ENCODE measurements around the gene FLOT2.

DNA sequence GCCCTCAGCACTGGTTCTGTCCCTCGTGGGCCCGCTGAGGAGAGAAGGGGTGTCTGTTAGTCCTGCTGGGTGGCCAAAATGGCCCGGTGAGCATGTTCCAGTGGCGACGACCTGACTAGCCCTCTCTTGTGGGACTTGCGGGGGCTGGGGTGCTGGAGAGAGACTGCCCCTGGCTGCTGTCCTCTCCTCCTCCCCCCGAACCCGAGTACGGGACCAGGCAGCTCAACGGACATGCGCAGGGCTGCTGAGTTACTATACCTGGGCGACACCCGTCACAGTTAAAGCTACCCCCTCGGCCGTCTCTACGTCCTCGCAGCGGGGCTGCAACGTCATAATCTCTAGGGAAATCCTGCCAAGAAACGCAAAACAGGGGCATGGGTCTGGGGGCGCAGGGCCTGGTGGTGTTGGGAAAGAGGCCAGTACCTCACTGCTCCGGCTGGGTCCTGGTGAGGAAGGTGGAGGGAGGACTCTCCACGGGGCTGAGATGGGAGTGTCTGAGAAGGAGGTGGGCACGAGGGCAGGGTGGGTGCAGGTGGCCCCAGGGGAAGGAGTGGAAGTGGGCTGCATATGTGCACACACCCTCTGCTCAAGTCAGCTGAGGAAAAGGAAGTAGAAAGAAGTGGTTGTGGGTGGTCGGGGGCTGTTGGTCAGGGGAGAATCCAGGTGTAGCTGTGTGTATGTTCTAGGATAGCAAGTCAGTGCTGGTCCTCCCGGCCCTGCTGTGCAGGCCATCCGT, 13.4 kb downstream of the FLOT2 start:
- TF ChIP-seq, protein P1, sequence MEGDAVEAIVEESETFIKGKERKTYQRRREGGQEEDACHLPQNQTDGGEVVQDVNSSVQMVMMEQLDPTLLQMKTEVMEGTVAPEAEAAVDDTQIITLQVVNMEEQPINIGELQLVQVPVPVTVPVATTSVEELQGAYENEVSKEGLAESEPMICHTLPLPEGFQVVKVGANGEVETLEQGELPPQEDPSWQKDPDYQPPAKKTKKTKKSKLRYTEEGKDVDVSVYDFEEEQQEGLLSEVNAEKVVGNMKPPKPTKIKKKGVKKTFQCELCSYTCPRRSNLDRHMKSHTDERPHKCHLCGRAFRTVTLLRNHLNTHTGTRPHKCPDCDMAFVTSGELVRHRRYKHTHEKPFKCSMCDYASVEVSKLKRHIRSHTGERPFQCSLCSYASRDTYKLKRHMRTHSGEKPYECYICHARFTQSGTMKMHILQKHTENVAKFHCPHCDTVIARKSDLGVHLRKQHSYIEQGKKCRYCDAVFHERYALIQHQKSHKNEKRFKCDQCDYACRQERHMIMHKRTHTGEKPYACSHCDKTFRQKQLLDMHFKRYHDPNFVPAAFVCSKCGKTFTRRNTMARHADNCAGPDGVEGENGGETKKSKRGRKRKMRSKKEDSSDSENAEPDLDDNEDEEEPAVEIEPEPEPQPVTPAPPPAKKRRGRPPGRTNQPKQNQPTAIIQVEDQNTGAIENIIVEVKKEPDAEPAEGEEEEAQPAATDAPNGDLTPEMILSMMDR (IDR thresholded peaks at IDR 0.05; ENCODE audit: extremely low read depth in 1 of 2, insufficient read depth in 1 of 2, low read depth in 1 of 2, low read length in 2 of 2), result no peak
- TF ChIP-seq, protein P2, sequence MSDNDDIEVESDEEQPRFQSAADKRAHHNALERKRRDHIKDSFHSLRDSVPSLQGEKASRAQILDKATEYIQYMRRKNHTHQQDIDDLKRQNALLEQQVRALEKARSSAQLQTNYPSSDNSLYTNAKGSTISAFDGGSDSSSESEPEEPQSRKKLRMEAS (IDR thresholded peaks at IDR 0.05; ENCODE audit: insufficient read depth, insufficient read length), result no peak
- TF ChIP-seq POLR2A (IDR thresholded peaks at IDR 0.05; ENCODE audit: low read depth, low read length), result no peak
- TF ChIP-seq EZH2 (IDR thresholded peaks at IDR 0.05; ENCODE audit: borderline replicate concordance, low read depth, low read length, severe bottlenecking), result no peak
- no peak for TF ChIP-seq POLR2AphosphoS5 (IDR thresholded peaks at IDR 0.05; ENCODE audit: insufficient read depth, low read depth, low read length)
- TF ChIP-seq FOS (IDR thresholded peaks at IDR 0.05; ENCODE audit: borderline replicate concordance, insufficient read depth, low read length), result no peak
- no peak for TF ChIP-seq GATA2 (IDR thresholded peaks at IDR 0.05; ENCODE audit: insufficient read depth, insufficient read length, low read depth, low read length)
- TF ChIP-seq MYC (IDR thresholded peaks at IDR 0.05; ENCODE audit: low read depth, low read length), result no peak
- no peak for TF ChIP-seq JUN (IDR thresholded peaks at IDR 0.05; ENCODE audit: borderline replicate concordance, insufficient read depth, insufficient read length, low read depth)

Data from endothelial cell of umbilical vein (primary cell).